Activated naive CD8-positive, alpha-beta T cell (primary cell): Measurements from ENCODE around the gene HS6ST3.

ENCODE experiments used
- H3K27ac Mint-ChIP-seq: one replicate; pipeline ENCODE4 v1.8.0; 2021; ENCODE audit warnings: mixed read lengths
- H3K27me3 Mint-ChIP-seq: one replicate; pipeline ENCODE4 v1.8.0; 2021; ENCODE audit warnings: mixed read lengths
- H3K36me3 Mint-ChIP-seq: one replicate; pipeline ENCODE4 v1.8.0; 2021; ENCODE audit warnings: mixed read lengths
- H3K4me1 Mint-ChIP-seq: one replicate; pipeline ENCODE4 v1.8.0; 2021; ENCODE audit warnings: low read depth, mixed read lengths
- H3K4me3 Mint-ChIP-seq: one replicate; pipeline ENCODE4 v1.8.0; 2021; ENCODE audit warnings: mild to moderate bottlenecking, mixed read lengths
- H3K9me3 Mint-ChIP-seq: one replicate; pipeline ENCODE4 v1.8.0; 2021; ENCODE audit warnings: low read depth, mixed read lengths

The HS6ST3 gene

DNA sequence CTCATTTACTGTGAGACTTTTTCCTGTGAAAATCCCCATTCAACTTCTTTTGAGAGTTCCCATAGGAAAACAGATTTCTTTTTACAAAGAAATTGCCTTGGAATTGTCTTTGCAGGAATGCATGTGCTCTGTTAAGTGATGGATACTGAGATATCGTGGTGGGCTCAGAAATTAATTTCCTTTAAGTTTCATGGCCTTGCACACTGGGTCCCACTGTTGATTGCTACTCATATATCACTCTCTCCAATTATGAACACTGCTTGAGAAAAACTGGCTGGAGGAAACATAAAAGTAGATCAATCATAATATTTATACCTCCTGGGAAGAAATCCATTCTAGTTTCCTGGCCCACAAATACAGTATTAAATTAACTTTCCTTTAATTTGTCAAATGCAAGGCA is 773.1 kb downstream of the HS6ST3 start:
- Mint-ChIP-seq H3K27me3 (no peaks in the 10 kb centered on the region), H3K4me3 (no peak overlapping the region), H3K9me3 (peaks cover 5% of the 10 kb centered on the region), H3K4me1 (no peaks in the 10 kb centered on the region), H3K27ac (no peak overlapping the region), H3K36me3 (no peaks in the 10 kb centered on the region)

DNA sequence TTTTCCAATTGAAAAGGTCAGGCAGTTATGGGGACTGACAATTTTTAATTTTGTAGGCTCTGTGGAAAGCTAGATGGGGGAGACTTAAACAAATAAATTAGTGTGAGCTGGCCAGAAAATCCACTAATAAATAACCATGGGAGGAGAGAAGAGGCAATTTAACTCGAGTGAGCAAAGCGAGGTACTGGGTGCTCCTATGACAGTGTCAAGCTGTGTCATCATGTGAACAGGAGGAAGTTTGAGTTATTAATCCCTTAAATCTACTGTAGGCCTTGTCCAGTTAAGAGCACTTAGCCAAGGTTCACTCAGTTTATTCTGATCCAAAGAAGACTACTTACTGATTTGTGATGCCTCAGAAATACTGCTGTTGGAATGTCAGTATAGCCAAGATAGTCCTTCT is 781.6 kb downstream of the HS6ST3 start:
- H3K4me1 Mint-ChIP-seq, result no peaks in the 10 kb centered on the region
- no peaks in the 10 kb centered on the region for H3K36me3 Mint-ChIP-seq
- H3K27ac Mint-ChIP-seq, result no peak overlapping the region
- H3K4me3 Mint-ChIP-seq, result no peak overlapping the region
- no peaks in the 10 kb centered on the region for H3K9me3 Mint-ChIP-seq
- no peaks in the 10 kb centered on the region for H3K27me3 Mint-ChIP-seq

DNA sequence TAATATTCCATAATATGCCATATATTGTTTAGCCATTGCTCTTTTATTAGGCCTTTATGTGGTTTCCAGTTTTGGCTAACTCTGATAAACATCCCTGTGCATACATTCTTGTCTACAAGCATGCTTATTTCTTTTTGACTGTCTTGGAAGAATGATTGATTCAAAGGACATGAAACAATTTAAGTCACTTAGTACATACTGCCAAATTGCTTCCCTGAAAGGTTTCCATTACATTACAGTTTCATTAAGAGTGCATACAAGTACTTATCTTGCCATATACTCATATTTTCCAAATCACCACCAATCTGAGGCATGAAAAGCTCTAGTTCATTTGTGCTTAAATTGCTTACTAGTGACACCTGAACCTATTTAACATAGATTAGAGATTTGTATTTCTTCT is 790.5 kb downstream of the HS6ST3 start:
- no peaks in the 10 kb centered on the region for H3K4me1 Mint-ChIP-seq
- no peaks in the 10 kb centered on the region for H3K36me3 Mint-ChIP-seq
- H3K4me3 Mint-ChIP-seq, result no peak overlapping the region
- peaks cover 9% of the 10 kb centered on the region for H3K9me3 Mint-ChIP-seq
- no peaks in the 10 kb centered on the region for H3K27me3 Mint-ChIP-seq
- no peak overlapping the region for H3K27ac Mint-ChIP-seq
